C4-2B (cell line): ENCODE measurements around the gene ITPKA.

Experiments used
- ZFX ChIP-seq: fragments of 450-650 bp; IDR thresholded peaks from 2 replicates; pipeline ENCODE4 v1.6.1; 2017
- TF ChIP-seq, protein P1 (sequence below): fragments of 450-650 bp; conservative IDR thresholded peaks from 2 replicates; pipeline ENCODE4 v1.5.1; 2017; ENCODE audit warnings: mild to moderate bottlenecking

GRCh38 chr15:41512940-41513505, 19.3 kb downstream of the ITPKA start:
- TF ChIP-seq, protein P1, sequence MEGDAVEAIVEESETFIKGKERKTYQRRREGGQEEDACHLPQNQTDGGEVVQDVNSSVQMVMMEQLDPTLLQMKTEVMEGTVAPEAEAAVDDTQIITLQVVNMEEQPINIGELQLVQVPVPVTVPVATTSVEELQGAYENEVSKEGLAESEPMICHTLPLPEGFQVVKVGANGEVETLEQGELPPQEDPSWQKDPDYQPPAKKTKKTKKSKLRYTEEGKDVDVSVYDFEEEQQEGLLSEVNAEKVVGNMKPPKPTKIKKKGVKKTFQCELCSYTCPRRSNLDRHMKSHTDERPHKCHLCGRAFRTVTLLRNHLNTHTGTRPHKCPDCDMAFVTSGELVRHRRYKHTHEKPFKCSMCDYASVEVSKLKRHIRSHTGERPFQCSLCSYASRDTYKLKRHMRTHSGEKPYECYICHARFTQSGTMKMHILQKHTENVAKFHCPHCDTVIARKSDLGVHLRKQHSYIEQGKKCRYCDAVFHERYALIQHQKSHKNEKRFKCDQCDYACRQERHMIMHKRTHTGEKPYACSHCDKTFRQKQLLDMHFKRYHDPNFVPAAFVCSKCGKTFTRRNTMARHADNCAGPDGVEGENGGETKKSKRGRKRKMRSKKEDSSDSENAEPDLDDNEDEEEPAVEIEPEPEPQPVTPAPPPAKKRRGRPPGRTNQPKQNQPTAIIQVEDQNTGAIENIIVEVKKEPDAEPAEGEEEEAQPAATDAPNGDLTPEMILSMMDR: no peak
- TF ChIP-seq ZFX: no peak
